Karpas-422 (cell line): ENCODE measurements around the gene FRMPD1. TPM values are rescaled to one million over a fixed set of nuclear protein-coding genes. Genes with fewer than 3 reads are reported as not detected.
"Not testable (repeated sequence)": the region's sequence is repeated elsewhere in the genome, so short reads cannot be mapped to it uniquely, and the experiment has no call there.

Experiments used
- DNase-seq: peaks from one replicate; pipeline ENCODE4 v3.0.0-alpha.2; 2015
- H2AFZ ChIP-seq: fragments of 200-600 bp; sonication (generic); 2 replicates; pipeline ENCODE4 v1.6.1; 2014; ENCODE audit warnings: antibody characterized with exemption, low read length, mixed read lengths
- H3K27ac ChIP-seq: fragments of 200-600 bp; sonication (generic); 2 replicates; pipeline ENCODE4 v1.5.1; 2014; ENCODE audit warnings: mild to moderate bottlenecking, low read length, moderate library complexity
- H3K27me3 ChIP-seq: fragments of 200-600 bp; sonication (generic); 2 replicates; pipeline ENCODE4 v1.6.1; 2014; ENCODE audit warnings: low read length, mixed read lengths
- H3K36me3 ChIP-seq: fragments of 200-600 bp; sonication (generic); 2 replicates; pipeline ENCODE4 v1.6.1; 2014; ENCODE audit warnings: low read length, mixed read lengths; ENCODE audit not compliant: insufficient read depth
- H3K4me1 ChIP-seq: fragments of 200-600 bp; sonication (generic); 2 replicates; pipeline ENCODE4 v1.6.1; 2014; ENCODE audit warnings: mild to moderate bottlenecking, low read length, mixed read lengths
- H3K4me2 ChIP-seq: fragments of 200-600 bp; sonication (generic); 2 replicates; pipeline ENCODE4 v1.6.1; 2014; ENCODE audit warnings: low read length, low read depth, mild to moderate bottlenecking; ENCODE audit not compliant: poor library complexity, severe bottlenecking
- H3K4me3 ChIP-seq: fragments of 200-600 bp; sonication (generic); 2 replicates; pipeline ENCODE4 v1.5.1; 2014; ENCODE audit warnings: mild to moderate bottlenecking, antibody characterized with exemption, low read length, mixed read lengths
- H3K79me2 ChIP-seq: fragments of 200-600 bp; sonication (generic); 2 replicates; pipeline ENCODE4 v1.6.1; 2014; ENCODE audit warnings: mild to moderate bottlenecking, low read length, mixed read lengths
- H3K9ac ChIP-seq: fragments of 200-600 bp; sonication (generic); 2 replicates; pipeline ENCODE4 v1.6.0; 2014; ENCODE audit warnings: low read length
- H3K9me2 ChIP-seq: fragments of 200-600 bp; sonication (generic), shearing (Covaris generic); replicated peaks from 2 replicates; pipeline ENCODE4 v1.6.0; 2014; ENCODE audit warnings: mild to moderate bottlenecking, low read length, moderate library complexity; ENCODE audit not compliant: insufficient read depth
- H3K9me3 ChIP-seq: fragments of 300-700, 200-600 bp; sonication (generic); 2 replicates; pipeline ENCODE4 v1.6.1; 2014; ENCODE audit warnings: low read length, mixed read lengths
- H4K20me1 ChIP-seq: fragments of 200-600 bp; sonication (generic); 2 replicates; pipeline ENCODE4 v1.6.1; 2014; ENCODE audit warnings: mild to moderate bottlenecking, antibody characterized with exemption, low read length, low read depth; ENCODE audit not compliant: insufficient read depth
- total RNA-seq: library from RNA; depleted of rRNA; stranded (reverse); fragments of >200 nt; shearing (Covaris generic); gene quantifications from 2 replicates; pipeline ENCODE4 v1.2.3, GENCODE V29; 2014; ENCODE audit warnings: low replicate concordance; rRNA removed

FRMPD1 gene
- total RNA-seq: 0.07 TPM in 1 of 2 replicates, not detected in the other

- H2AFZ ChIP-seq: no peak within 1 kb of the TSS
Measured at GRCh38 chr9:37650873-37651768, at the start of gene FRMPD1. TSS of gene FRMPD1 (plus strand) at chr9:37650954. CDS start at chr9:37692642, 41,688 bp downstream.

GRCh38 chr9:37602061-37602460, 48.7 kb upstream of the FRMPD1 start:
- not testable (repeated sequence) for H3K36me3 ChIP-seq, H3K9me3 ChIP-seq, H3K4me2 ChIP-seq, H3K79me2 ChIP-seq, DNase-seq, H2AFZ ChIP-seq, H3K4me3 ChIP-seq, H3K27me3 ChIP-seq, H3K9me2 ChIP-seq, H3K9ac ChIP-seq, H3K27ac ChIP-seq, H3K4me1 ChIP-seq, H4K20me1 ChIP-seq

More at GRCh38 chr9:37650873-37651768, at the start of gene FRMPD1:
- Histone ChIP-seq H4K20me1 (no peaks in the 10 kb centered on the region), H3K4me1 (peaks cover 3% of the 10 kb centered on the region; the same call in 1 of the 2 replicates), H3K27ac (no peak within 1 kb of the TSS), H3K36me3 (no peaks in the 10 kb centered on the region), H3K4me2 (peak within 1 kb of the TSS; percentile 62), H3K79me2 (no peaks in the 10 kb centered on the region), H3K4me3 (peak within 1 kb of the TSS; percentile 45; the same call in 1 of the 2 replicates), H3K9me2 (no peaks in the 10 kb centered on the region), H3K9me3 (no peaks in the 10 kb centered on the region), H3K9ac (no peak within 1 kb of the TSS), H3K27me3 (no peaks in the 10 kb centered on the region)
- DNase-seq: peak; percentile 55

- no peaks in the 10 kb centered on the region for H3K27me3 ChIP-seq
- no peak for DNase-seq
- no peak overlapping the region for H3K4me2 ChIP-seq
- no peaks in the 10 kb centered on the region for H4K20me1 ChIP-seq
- H3K27ac ChIP-seq: no peak overlapping the region
- H3K4me3 ChIP-seq: no peak overlapping the region
- no peaks in the 10 kb centered on the region for H3K9me2 ChIP-seq
- no peak overlapping the region for H3K9ac ChIP-seq
- H3K36me3 ChIP-seq: no peaks in the 10 kb centered on the region
- no peaks in the 10 kb centered on the region for H3K79me2 ChIP-seq
- no peaks in the 10 kb centered on the region for H3K4me1 ChIP-seq
- no peak overlapping the region for H2AFZ ChIP-seq
- no peaks in the 10 kb centered on the region for H3K9me3 ChIP-seq
Measured at GRCh38 chr9:37602817-37603216, 47.9 kb upstream of the FRMPD1 start.

GRCh38 chr9:37604296-37604695, 46.5 kb upstream of the FRMPD1 start:
- no peak for DNase-seq
- Histone ChIP-seq H3K79me2 (no peaks in the 10 kb centered on the region), H3K9ac (no peak overlapping the region), H3K9me2 (no peaks in the 10 kb centered on the region), H4K20me1 (no peaks in the 10 kb centered on the region), H3K4me2 (no peak overlapping the region), H3K27ac (no peak overlapping the region), H2AFZ (no peak overlapping the region), H3K36me3 (no peaks in the 10 kb centered on the region), H3K4me1 (no peaks in the 10 kb centered on the region), H3K9me3 (no peaks in the 10 kb centered on the region), H3K4me3 (no peak overlapping the region), H3K27me3 (no peaks in the 10 kb centered on the region)

- no peaks in the 10 kb centered on the region for H3K36me3 ChIP-seq
- peaks cover 17% of the 10 kb centered on the region for H3K4me1 ChIP-seq
- H3K4me3 ChIP-seq: no peak overlapping the region
- no peaks in the 10 kb centered on the region for H3K9me3 ChIP-seq
- H3K79me2 ChIP-seq: no peaks in the 10 kb centered on the region
- H3K27ac ChIP-seq: no peak overlapping the region
- no peak overlapping the region for H3K4me2 ChIP-seq
- H3K27me3 ChIP-seq: no peaks in the 10 kb centered on the region
- H3K9ac ChIP-seq: no peak overlapping the region
- no peak for DNase-seq
- no peaks in the 10 kb centered on the region for H4K20me1 ChIP-seq
- H3K9me2 ChIP-seq: no peaks in the 10 kb centered on the region
- H2AFZ ChIP-seq: no peak overlapping the region
Measured at GRCh38 chr9:37608250-37608649, 42.5 kb upstream of the FRMPD1 start.

- Histone ChIP-seq H3K9ac (no peak overlapping the region), H2AFZ (no peak overlapping the region), H3K36me3 (no peaks in the 10 kb centered on the region), H3K27me3 (no peaks in the 10 kb centered on the region), H3K9me3 (no peaks in the 10 kb centered on the region), H3K4me1 (peaks cover 17% of the 10 kb centered on the region), H3K4me2 (no peak overlapping the region), H3K27ac (no peak overlapping the region), H3K79me2 (no peaks in the 10 kb centered on the region), H3K4me3 (no peak overlapping the region), H4K20me1 (no peaks in the 10 kb centered on the region), H3K9me2 (no peaks in the 10 kb centered on the region)
- no peak for DNase-seq
Measured at GRCh38 chr9:37609735-37610397, 40.9 kb upstream of the FRMPD1 start.

GRCh38 chr9:37611014-37611413, 39.7 kb upstream of the FRMPD1 start:
- H3K27ac ChIP-seq: no peak overlapping the region
- H2AFZ ChIP-seq: no peak overlapping the region
- DNase-seq: peak; percentile 49
- no peaks in the 10 kb centered on the region for H3K79me2 ChIP-seq
- H3K4me3 ChIP-seq: no peak overlapping the region
- no peaks in the 10 kb centered on the region for H3K9me2 ChIP-seq
- H3K4me1 ChIP-seq: peaks cover 17% of the 10 kb centered on the region
- peak overlapping the region; percentile 54 for H3K4me2 ChIP-seq
- H4K20me1 ChIP-seq: no peaks in the 10 kb centered on the region
- no peak overlapping the region for H3K9ac ChIP-seq
- H3K36me3 ChIP-seq: no peaks in the 10 kb centered on the region
- H3K9me3 ChIP-seq: no peaks in the 10 kb centered on the region
- no peaks in the 10 kb centered on the region for H3K27me3 ChIP-seq

- H3K9ac ChIP-seq: no peak overlapping the region
Measured at GRCh38 chr9:37611961-37612360, 38.8 kb upstream of the FRMPD1 start.

More at GRCh38 chr9:37611961-37612360, 38.8 kb upstream of the FRMPD1 start:
- no peaks in the 10 kb centered on the region for H3K27me3 ChIP-seq
- H3K4me2 ChIP-seq: peak overlapping the region; percentile 54
- no peak overlapping the region for H3K27ac ChIP-seq
- no peaks in the 10 kb centered on the region for H4K20me1 ChIP-seq
- no peak overlapping the region for H3K4me3 ChIP-seq
- H3K9me3 ChIP-seq: no peaks in the 10 kb centered on the region
- H3K4me1 ChIP-seq: peaks cover 17% of the 10 kb centered on the region
- no peak for DNase-seq
- no peaks in the 10 kb centered on the region for H3K36me3 ChIP-seq
- H3K79me2 ChIP-seq: no peaks in the 10 kb centered on the region
- no peaks in the 10 kb centered on the region for H3K9me2 ChIP-seq
- no peak overlapping the region for H2AFZ ChIP-seq
